PC-3 (cell line): ENCODE data around the gene ATP5ME. TPM values are rescaled to one million over a fixed set of nuclear protein-coding genes. Genes with fewer than 3 reads are reported as not detected.

ENCODE experiments used
- ATAC-seq: fragments of 200-7000 bp; cut with Tn5 transposase; 2 replicates; pipeline ENCODE4 v1.9.1; 2020; ENCODE audit warnings: mild to moderate bottlenecking, moderate library complexity
- BruUV-seq: library from RNA; stranded (reverse); fragments of 400-500 nt; replicated peaks from 2 replicates; lab custom pipeline; 2021; lab: Mats Ljungman, UMichigan
- CTCF ChIA-PET: fragments of 300-600 bp; sonication (Branson Sonifier 250); formaldehyde crosslinking; loops from one replicate; lab custom pipeline; 2022; ENCODE audit warnings: antibody characterized with exemption; lab: Charles Lee
- POLR2A ChIA-PET: fragments of 300-600 bp; sonication (Branson Sonifier 250); formaldehyde crosslinking; loops from one replicate; lab custom pipeline; 2022; ENCODE audit warnings: antibody characterized with exemption; ENCODE audit not compliant: unreplicated experiment; lab: Charles Lee
- DNase-seq: peaks from one replicate; pipeline ENCODE4 v3.0.0-alpha.2; 2015
- H2AFZ ChIP-seq: fragments of 300-600 bp; sonication (generic); 2 replicates; pipeline ENCODE4 v1.6.0; 2016; ENCODE audit warnings: antibody characterized with exemption, low read length
- H3F3A ChIP-seq: fragments of 300-600 bp; sonication (generic); one replicate; pipeline ENCODE4 v1.6.0; 2017; ENCODE audit warnings: antibody characterized with exemption, low read length, control low read depth, mild to moderate bottlenecking; ENCODE audit not compliant: unreplicated experiment
- H3K27ac ChIP-seq: fragments of 300-600 bp; sonication (generic); 2 replicates; pipeline ENCODE4 v1.5.1; 2016; ENCODE audit warnings: mild to moderate bottlenecking, low read length
- H3K27me3 ChIP-seq: fragments of 300-600 bp; sonication (generic); 2 replicates; pipeline ENCODE4 v1.6.1; 2016; ENCODE audit warnings: low read length, mixed read lengths
- H3K36me3 ChIP-seq: fragments of 300-600 bp; sonication (generic); 2 replicates; pipeline ENCODE4 v1.6.1; 2016; ENCODE audit warnings: low read depth, mixed run types, low read length, mixed read lengths
- H3K4me1 ChIP-seq: fragments of 300-600 bp; sonication (generic); 2 replicates; pipeline ENCODE4 v1.5.1; 2016; ENCODE audit warnings: low read length; ENCODE audit not compliant: insufficient read depth
- H3K4me2 ChIP-seq: fragments of 300-600 bp; sonication (generic); 2 replicates; pipeline ENCODE4 v1.6.0; 2016; ENCODE audit warnings: low read length
- H3K4me3 ChIP-seq: fragments of 300-600 bp; sonication (generic); 2 replicates; pipeline ENCODE4 v1.5.1; 2016; ENCODE audit warnings: mild to moderate bottlenecking, low read length, mixed read lengths
- H3K79me2 ChIP-seq: fragments of 300-600 bp; sonication (generic); 2 replicates; pipeline ENCODE4 v1.6.1; 2017; ENCODE audit warnings: low read length, mixed read lengths
- H3K9ac ChIP-seq: fragments of 300-600 bp; sonication (generic); 2 replicates; pipeline ENCODE4 v1.6.0; 2016; ENCODE audit warnings: mild to moderate bottlenecking, low read length
- H3K9me2 ChIP-seq: fragments of 300-600 bp; sonication (generic); replicated peaks from 2 replicates; pipeline ENCODE4 v1.6.1; 2016; ENCODE audit warnings: mixed run types, low read length, mixed read lengths
- H3K9me3 ChIP-seq: fragments of 300-600 bp; sonication (generic); 2 replicates; pipeline ENCODE4 v1.6.1; 2016; ENCODE audit warnings: low read length, mixed read lengths
- H4K20me1 ChIP-seq: fragments of 300-600 bp; sonication (generic); 2 replicates; pipeline ENCODE4 v1.6.1; 2016; ENCODE audit warnings: low read length, mixed read lengths
- EZH2 ChIP-seq: fragments of 300-600 bp; sonication (generic); IDR thresholded peaks from one replicate; pipeline ENCODE4 v1.6.1; 2017; ENCODE audit warnings: antibody characterized with exemption, mild to moderate bottlenecking, low read length; ENCODE audit not compliant: unreplicated experiment
- EZH2phosphoT487 ChIP-seq: fragments of 300-600 bp; sonication (generic); IDR thresholded peaks from 2 replicates; pipeline ENCODE4 v1.6.1; 2018; ENCODE audit warnings: mild to moderate bottlenecking, antibody characterized with exemption, low read length, borderline replicate concordance
- intact Hi-C: fragments of 100-400 bp; cut with micrococcal nuclease; formaldehyde crosslinking; loops from 2 replicates; pipeline ENCODE4 v1.9.0; 2023
- total RNA-seq: library from RNA; depleted of rRNA; stranded (reverse); fragments of >200 nt; gene quantifications from 2 replicates; pipeline ENCODE4 v1.2.3, GENCODE V29; 2014
- TF ChIP-seq, protein P1 (sequence below): fragments of 300-600 bp; sonication (generic); conservative IDR thresholded peaks from 2 replicates; pipeline ENCODE4 v1.5.1; 2017; ENCODE audit warnings: antibody characterized with exemption, low read depth, mild to moderate bottlenecking, low read length

ATP5ME gene
- total RNA-seq, 1 experiment from 2014 or later, result 579 TPM

DNA sequence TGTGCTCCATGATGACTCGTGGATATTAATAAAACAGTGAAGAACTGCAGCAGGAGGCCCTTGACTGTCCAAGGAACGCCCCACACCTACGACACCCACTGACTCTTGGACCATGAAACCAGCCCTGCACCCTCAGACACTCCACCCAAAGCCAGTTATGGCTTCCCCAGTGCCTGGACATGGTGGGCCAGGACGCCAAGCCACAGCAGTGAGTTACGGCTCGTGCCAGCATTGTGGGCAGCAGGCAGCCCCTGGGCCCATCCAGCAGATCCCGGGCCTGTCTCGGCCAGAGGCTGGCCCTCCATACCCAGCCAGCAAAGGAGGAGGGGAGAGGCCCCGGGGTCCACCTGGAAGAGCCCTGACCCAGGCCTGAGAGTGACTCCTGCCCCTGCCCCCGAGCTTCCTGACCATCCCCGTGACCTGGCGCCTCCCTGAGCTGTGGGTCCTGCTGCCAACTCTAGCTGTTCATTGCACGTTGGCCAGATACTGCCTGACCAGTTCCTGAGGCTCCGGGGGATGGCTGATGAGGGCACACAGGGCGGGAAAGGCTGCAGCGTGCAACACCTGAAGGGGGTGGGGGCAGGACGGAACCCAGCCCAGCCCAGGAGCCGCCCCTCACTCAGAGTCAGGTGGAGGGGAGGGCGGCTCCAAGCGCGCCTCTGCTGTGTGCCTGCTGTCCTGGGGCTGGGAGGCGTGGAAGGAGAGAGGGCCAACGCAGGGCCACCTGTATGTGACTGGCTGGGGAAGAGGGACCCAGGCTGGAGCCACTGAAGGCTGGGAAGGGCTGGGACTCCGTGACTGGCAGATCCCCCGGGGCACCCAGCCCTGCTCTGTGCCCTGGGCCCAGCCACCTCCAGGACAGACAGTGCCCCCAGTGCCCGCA, 14.1 kb upstream of the ATP5ME start:
- H2AFZ ChIP-seq, result no peak overlapping the region

DNA sequence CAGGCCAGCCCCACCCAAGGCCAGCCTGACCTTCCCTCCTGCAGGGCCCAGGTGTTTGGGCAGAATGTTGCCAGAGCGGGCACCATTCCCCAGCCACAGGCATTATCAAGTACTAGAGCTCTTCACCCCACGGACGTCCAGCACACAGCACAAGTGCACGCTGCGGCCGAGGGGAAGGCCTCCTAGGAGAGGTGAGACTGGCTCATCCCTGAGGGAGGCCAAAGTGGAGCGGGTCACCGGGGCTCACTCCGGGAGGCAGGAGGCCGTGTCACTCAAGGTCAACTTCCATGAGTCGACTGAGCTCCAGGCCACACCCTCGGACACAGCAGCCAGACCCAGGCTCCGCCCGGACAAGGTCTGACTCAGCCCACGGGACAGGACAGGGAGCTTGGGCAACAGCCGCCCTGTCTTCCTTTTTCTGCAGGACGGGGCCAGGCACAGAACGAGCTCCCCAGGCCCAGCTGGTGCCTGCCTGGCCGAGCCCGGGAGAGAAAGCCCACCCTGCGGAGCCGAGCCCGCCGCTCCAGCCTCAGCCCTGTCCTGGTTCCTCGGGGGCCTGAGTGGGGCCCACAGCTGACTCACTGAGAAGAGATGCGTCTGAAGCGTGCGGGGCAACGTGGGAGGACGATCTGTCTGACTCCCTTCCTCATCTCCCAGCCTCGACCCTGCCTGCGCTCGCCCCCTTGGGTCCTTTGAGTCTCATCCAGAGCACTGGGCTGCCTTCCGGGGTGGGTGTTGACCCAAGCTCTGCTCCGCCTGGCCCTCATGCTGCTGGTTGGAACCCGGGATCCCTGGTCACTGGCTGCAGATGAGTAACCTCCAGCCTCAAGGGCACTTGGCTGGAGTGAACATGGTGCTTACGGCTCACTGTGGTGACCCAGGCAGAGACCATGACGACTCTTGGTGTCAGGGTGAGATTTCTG, 13.2 kb upstream of the ATP5ME start:
- Histone ChIP-seq H3K36me3 (no peaks in the 10 kb centered on the region), H3K9me3 (no peaks in the 10 kb centered on the region), H3K4me1 (peaks cover 16% of the 10 kb centered on the region), H3F3A (no peaks in the 10 kb centered on the region), H3K79me2 (no peaks in the 10 kb centered on the region), H3K9me2 (no peaks in the 10 kb centered on the region), H3K27ac (peak overlapping the region; percentile 67), H3K27me3 (no peaks in the 10 kb centered on the region), H4K20me1 (no peaks in the 10 kb centered on the region), H2AFZ (no peak overlapping the region; the same call in 1 of the 2 replicates), H3K4me3 (no peak overlapping the region), H3K9ac (peak overlapping the region; percentile 17; the same call in 1 of the 2 replicates), H3K4me2 (peak overlapping the region; percentile 45)
- POLR2A ChIA-PET, result interaction anchor here (0.6 kb wide), 1 partner anchor 713 kb away, joined by 3 read pairs; no protein-coding TSS in a partner anchor
- ATAC-seq (peak; percentile 97), DNase-seq (peak; percentile 73)
- TF ChIP-seq, protein P1, sequence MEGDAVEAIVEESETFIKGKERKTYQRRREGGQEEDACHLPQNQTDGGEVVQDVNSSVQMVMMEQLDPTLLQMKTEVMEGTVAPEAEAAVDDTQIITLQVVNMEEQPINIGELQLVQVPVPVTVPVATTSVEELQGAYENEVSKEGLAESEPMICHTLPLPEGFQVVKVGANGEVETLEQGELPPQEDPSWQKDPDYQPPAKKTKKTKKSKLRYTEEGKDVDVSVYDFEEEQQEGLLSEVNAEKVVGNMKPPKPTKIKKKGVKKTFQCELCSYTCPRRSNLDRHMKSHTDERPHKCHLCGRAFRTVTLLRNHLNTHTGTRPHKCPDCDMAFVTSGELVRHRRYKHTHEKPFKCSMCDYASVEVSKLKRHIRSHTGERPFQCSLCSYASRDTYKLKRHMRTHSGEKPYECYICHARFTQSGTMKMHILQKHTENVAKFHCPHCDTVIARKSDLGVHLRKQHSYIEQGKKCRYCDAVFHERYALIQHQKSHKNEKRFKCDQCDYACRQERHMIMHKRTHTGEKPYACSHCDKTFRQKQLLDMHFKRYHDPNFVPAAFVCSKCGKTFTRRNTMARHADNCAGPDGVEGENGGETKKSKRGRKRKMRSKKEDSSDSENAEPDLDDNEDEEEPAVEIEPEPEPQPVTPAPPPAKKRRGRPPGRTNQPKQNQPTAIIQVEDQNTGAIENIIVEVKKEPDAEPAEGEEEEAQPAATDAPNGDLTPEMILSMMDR, result no peak
- TF ChIP-seq EZH2, result no peak
- TF ChIP-seq EZH2phosphoT487, result no peak
- BruUV-seq, result TSS peak; percentile 39
- CTCF ChIA-PET, result no interaction called here
- intact Hi-C loops, result no loop called here

More for the DNA sequence above, 14.1 kb upstream of the ATP5ME start:
- H3K9ac ChIP-seq, result no peak overlapping the region; the same call in 1 of the 2 replicates
- ChIA-PET CTCF (no interaction called here), POLR2A (no interaction called here)
- no peaks in the 10 kb centered on the region for H3K36me3 ChIP-seq
- no peaks in the 10 kb centered on the region for H3K9me3 ChIP-seq
- intact Hi-C loops, result no loop called here
- peak overlapping the region; percentile 45; the same call in 1 of the 2 replicates for H3K4me2 ChIP-seq
- no peaks in the 10 kb centered on the region for H3K9me2 ChIP-seq
- H4K20me1 ChIP-seq, result no peaks in the 10 kb centered on the region
- no peak overlapping the region for H3K4me3 ChIP-seq
- H3K4me1 ChIP-seq, result peaks cover 16% of the 10 kb centered on the region
- no peaks in the 10 kb centered on the region for H3K27me3 ChIP-seq
- TF ChIP-seq, protein P1, result no peak
- TF ChIP-seq EZH2, result no peak
- TF ChIP-seq EZH2phosphoT487, result no peak
- ATAC-seq (peak; percentile 25; the same call in 1 of the 2 replicates), DNase-seq (peak; percentile 12)
- H3K79me2 ChIP-seq, result no peaks in the 10 kb centered on the region
- H3K27ac ChIP-seq, result peak overlapping the region; percentile 67; the same call in 1 of the 2 replicates
- BruUV-seq, result no TSS peak
- no peaks in the 10 kb centered on the region for H3F3A ChIP-seq
